SIG-M5 (cell line): ENCODE results near the gene GPC5.
"Not testable (repeated sequence)": the region's sequence is repeated elsewhere in the genome, so short reads cannot be mapped to it uniquely, and the experiment has no call there.

ENCODE experiments used
- DNase-seq: peaks from one replicate; lab custom pipeline; 2025; lab: John Stamatoyannopoulos, UW

GPC5 gene

GRCh38 chr13:92657565-92657964 is 1259.1 kb downstream of the GPC5 start:
- no peak for DNase-seq

- no peak for DNase-seq
Observed at GRCh38 chr13:92658293-92658692, 1259.9 kb downstream of the GPC5 start.

- no peak for DNase-seq
Observed at GRCh38 chr13:92661406-92661805, 1263.0 kb downstream of the GPC5 start.

GRCh38 chr13:92668157-92668556 is 1269.7 kb downstream of the GPC5 start:
- DNase-seq = no peak

GRCh38 chr13:92670096-92670495 is 1271.7 kb downstream of the GPC5 start:
- DNase-seq = no peak

- DNase-seq = no peak
Observed at GRCh38 chr13:92671821-92672220, 1273.4 kb downstream of the GPC5 start.

GRCh38 chr13:92676246-92676645 is 1277.8 kb downstream of the GPC5 start:
- DNase-seq = no peak

GRCh38 chr13:92677571-92677970 is 1279.2 kb downstream of the GPC5 start:
- no peak for DNase-seq

GRCh38 chr13:92679602-92680001 is 1281.2 kb downstream of the GPC5 start:
- no peak for DNase-seq

GRCh38 chr13:92681239-92681638 is 1282.8 kb downstream of the GPC5 start:
- no peak for DNase-seq

- no peak for DNase-seq
Observed at GRCh38 chr13:92682832-92683517, 1284.6 kb downstream of the GPC5 start.

GRCh38 chr13:92694047-92694446 is 1295.6 kb downstream of the GPC5 start:
- DNase-seq = no peak

GRCh38 chr13:92695827-92696226 is 1297.4 kb downstream of the GPC5 start:
- not testable (repeated sequence) for DNase-seq

GRCh38 chr13:92716749-92717148 is 1318.3 kb downstream of the GPC5 start:
- DNase-seq = no peak

- DNase-seq = no peak
Observed at GRCh38 chr13:92717857-92718256, 1319.4 kb downstream of the GPC5 start.

- DNase-seq = no peak
Observed at GRCh38 chr13:92719868-92720267, 1321.4 kb downstream of the GPC5 start.

- DNase-seq = no peak
Observed at GRCh38 chr13:92721620-92722019, 1323.2 kb downstream of the GPC5 start.

- DNase-seq = no peak
Observed at GRCh38 chr13:92727118-92727517, 1328.7 kb downstream of the GPC5 start.

GRCh38 chr13:92734068-92734467 is 1335.6 kb downstream of the GPC5 start:
- no peak for DNase-seq

GRCh38 chr13:92734545-92734944 is 1336.1 kb downstream of the GPC5 start:
- DNase-seq = no peak

GRCh38 chr13:92735909-92736308 is 1337.5 kb downstream of the GPC5 start:
- DNase-seq = no peak

- no peak for DNase-seq
Observed at GRCh38 chr13:92739306-92739818, 1340.9 kb downstream of the GPC5 start.

- no peak for DNase-seq
Observed at GRCh38 chr13:92743992-92744391, 1345.6 kb downstream of the GPC5 start.

- no peak for DNase-seq
Observed at GRCh38 chr13:92745258-92745657, 1346.8 kb downstream of the GPC5 start.
